Hepatocyte (in vitro differentiated cells): ENCODE results near the gene ELOA2. TPM values are rescaled to one million over a fixed set of nuclear protein-coding genes. Genes with fewer than 3 reads are reported as not detected.

Experiments
- DNase-seq: peaks from one replicate; pipeline ENCODE4 v3.0.0-alpha.2; 2016; ENCODE audit warnings: low spot score
- H2AFZ ChIP-seq: fragments of 200-600 bp; sonication (generic); 2 replicates; pipeline ENCODE4 v1.6.0; 2016; ENCODE audit warnings: antibody characterized with exemption, mild to moderate bottlenecking
- H3K27ac ChIP-seq: fragments of 200-600 bp; sonication (generic); 2 replicates; pipeline ENCODE4 v1.5.1; 2016; ENCODE audit warnings: mild to moderate bottlenecking
- H3K27me3 ChIP-seq: fragments of 200-600 bp; sonication (generic); 2 replicates; pipeline ENCODE4 v1.6.1; 2016
- H3K36me3 ChIP-seq: fragments of 200-600 bp; sonication (generic); replicated peaks from 2 replicates; pipeline ENCODE4 v1.5.1; 2016; ENCODE audit warnings: low read depth; ENCODE audit not compliant: insufficient read depth
- H3K4me1 ChIP-seq: fragments of 200-600 bp; sonication (generic); 2 replicates; pipeline ENCODE4 v1.5.1; 2016; ENCODE audit warnings: mild to moderate bottlenecking, moderate library complexity; ENCODE audit not compliant: insufficient read depth
- H3K4me2 ChIP-seq: fragments of 200-600 bp; sonication (generic); 2 replicates; pipeline ENCODE4 v1.6.0; 2016
- H3K4me3 ChIP-seq: fragments of 200-600 bp; sonication (generic); 2 replicates; pipeline ENCODE4 v1.5.1; 2016; ENCODE audit warnings: mild to moderate bottlenecking
- H3K79me2 ChIP-seq: fragments of 200-600 bp; sonication (generic); 2 replicates; pipeline ENCODE4 v1.6.0; 2017; ENCODE audit warnings: mild to moderate bottlenecking
- H3K9me2 ChIP-seq: fragments of 200-600 bp; sonication (generic); replicated peaks from 2 replicates; pipeline ENCODE4 v1.6.0; 2017; ENCODE audit warnings: mild to moderate bottlenecking; ENCODE audit not compliant: insufficient read depth
- H3K9me3 ChIP-seq: fragments of 200-600 bp; sonication (generic); 2 replicates; pipeline ENCODE4 v1.5.1; 2016; ENCODE audit warnings: low read depth, mild to moderate bottlenecking
- H4K20me1 ChIP-seq: fragments of 200-600 bp; sonication (generic); 2 replicates; pipeline ENCODE4 v1.6.0; 2016; ENCODE audit warnings: mild to moderate bottlenecking; ENCODE audit not compliant: insufficient read depth, poor library complexity, severe bottlenecking
- EZH2 ChIP-seq: fragments of 200-600 bp; sonication (generic); IDR thresholded peaks from 2 replicates; pipeline ENCODE4 v1.6.1; 2016; ENCODE audit warnings: antibody characterized with exemption, mild to moderate bottlenecking, borderline replicate concordance
- EZH2phosphoT487 ChIP-seq: fragments of 200-600 bp; sonication (generic); IDR thresholded peaks from one replicate; pipeline ENCODE4 v1.6.1; 2018; ENCODE audit warnings: antibody characterized with exemption, mild to moderate bottlenecking, low read depth, moderate library complexity; ENCODE audit not compliant: unreplicated experiment, severe bottlenecking
- WGBS: methylation state at CpG from one replicate; pipeline ENCODE4 v1.1.6; 2016; ENCODE audit warnings: low lambda C conversion rate; ENCODE audit errors: missing lambda C conversion rate; 5-methylcytosine and 5-hydroxymethylcytosine counted together
- polyA plus RNA-seq: library from polyadenylated mRNA; unstranded; fragments of >200 nt; fragmentation: Nextera tagmentation; extraction: Ambion mirVana; gene quantifications from 2 replicates; pipeline ENCODE4 v1.2.1, GENCODE V29; 2016
- total RNA-seq: library from RNA; depleted of rRNA; stranded (reverse); fragments of >200 nt; gene quantifications from 2 replicates; pipeline ENCODE4 v1.2.3, GENCODE V29; 2014
- TF ChIP-seq, protein P1 (sequence below): fragments of 200-600 bp; sonication (generic); IDR thresholded peaks from 2 replicates; pipeline ENCODE4 v1.5.1; 2016; ENCODE audit warnings: antibody characterized with exemption, mild to moderate bottlenecking; ENCODE audit not compliant: poor library complexity

The ELOA2 gene
- total and polyA plus RNA-seq, 2 experiments from 2014 or later: 0.31 TPM; not detected in 1

DNA sequence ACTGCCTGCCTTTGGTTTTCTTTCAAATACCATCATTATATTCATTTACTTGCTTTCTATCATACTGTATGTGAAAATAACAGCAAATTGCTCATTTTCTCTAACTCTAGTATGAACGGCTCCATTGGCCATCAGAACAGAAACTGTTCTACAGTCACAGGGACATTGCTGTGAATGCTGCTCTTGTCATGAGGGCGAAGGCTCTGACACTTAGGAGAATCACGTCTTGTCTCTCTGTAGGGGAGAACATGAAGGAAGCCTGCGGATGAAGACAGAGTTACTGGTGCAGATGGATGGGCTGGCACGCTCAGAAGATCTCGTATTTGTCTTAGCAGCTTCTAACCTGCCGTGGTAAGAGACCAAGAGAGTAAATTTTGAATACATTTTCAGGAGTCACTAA lies 41.7 kb upstream of the ELOA2 start:
- no peaks in the 10 kb centered on the region for H3K9me3 ChIP-seq
- H3K4me3 ChIP-seq: no peak overlapping the region
- peaks cover 14% of the 10 kb centered on the region for H3K4me1 ChIP-seq
- no peak for DNase-seq
- no peak overlapping the region for H3K4me2 ChIP-seq
- no peaks in the 10 kb centered on the region for H3K36me3 ChIP-seq
- no peaks in the 10 kb centered on the region for H3K79me2 ChIP-seq
- H2AFZ ChIP-seq: no peak overlapping the region
- peaks cover 3% of the 10 kb centered on the region for H3K9me2 ChIP-seq
- no peaks in the 10 kb centered on the region for H3K27me3 ChIP-seq
- no peak overlapping the region for H3K27ac ChIP-seq
- H4K20me1 ChIP-seq: no peaks in the 10 kb centered on the region
- 80% methylated on average over 7 of the region's 7 CpGs for WGBS
- TF ChIP-seq EZH2 (no peak), EZH2phosphoT487 (no peak)
- TF ChIP-seq, protein P1, sequence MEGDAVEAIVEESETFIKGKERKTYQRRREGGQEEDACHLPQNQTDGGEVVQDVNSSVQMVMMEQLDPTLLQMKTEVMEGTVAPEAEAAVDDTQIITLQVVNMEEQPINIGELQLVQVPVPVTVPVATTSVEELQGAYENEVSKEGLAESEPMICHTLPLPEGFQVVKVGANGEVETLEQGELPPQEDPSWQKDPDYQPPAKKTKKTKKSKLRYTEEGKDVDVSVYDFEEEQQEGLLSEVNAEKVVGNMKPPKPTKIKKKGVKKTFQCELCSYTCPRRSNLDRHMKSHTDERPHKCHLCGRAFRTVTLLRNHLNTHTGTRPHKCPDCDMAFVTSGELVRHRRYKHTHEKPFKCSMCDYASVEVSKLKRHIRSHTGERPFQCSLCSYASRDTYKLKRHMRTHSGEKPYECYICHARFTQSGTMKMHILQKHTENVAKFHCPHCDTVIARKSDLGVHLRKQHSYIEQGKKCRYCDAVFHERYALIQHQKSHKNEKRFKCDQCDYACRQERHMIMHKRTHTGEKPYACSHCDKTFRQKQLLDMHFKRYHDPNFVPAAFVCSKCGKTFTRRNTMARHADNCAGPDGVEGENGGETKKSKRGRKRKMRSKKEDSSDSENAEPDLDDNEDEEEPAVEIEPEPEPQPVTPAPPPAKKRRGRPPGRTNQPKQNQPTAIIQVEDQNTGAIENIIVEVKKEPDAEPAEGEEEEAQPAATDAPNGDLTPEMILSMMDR: no peak

DNA sequence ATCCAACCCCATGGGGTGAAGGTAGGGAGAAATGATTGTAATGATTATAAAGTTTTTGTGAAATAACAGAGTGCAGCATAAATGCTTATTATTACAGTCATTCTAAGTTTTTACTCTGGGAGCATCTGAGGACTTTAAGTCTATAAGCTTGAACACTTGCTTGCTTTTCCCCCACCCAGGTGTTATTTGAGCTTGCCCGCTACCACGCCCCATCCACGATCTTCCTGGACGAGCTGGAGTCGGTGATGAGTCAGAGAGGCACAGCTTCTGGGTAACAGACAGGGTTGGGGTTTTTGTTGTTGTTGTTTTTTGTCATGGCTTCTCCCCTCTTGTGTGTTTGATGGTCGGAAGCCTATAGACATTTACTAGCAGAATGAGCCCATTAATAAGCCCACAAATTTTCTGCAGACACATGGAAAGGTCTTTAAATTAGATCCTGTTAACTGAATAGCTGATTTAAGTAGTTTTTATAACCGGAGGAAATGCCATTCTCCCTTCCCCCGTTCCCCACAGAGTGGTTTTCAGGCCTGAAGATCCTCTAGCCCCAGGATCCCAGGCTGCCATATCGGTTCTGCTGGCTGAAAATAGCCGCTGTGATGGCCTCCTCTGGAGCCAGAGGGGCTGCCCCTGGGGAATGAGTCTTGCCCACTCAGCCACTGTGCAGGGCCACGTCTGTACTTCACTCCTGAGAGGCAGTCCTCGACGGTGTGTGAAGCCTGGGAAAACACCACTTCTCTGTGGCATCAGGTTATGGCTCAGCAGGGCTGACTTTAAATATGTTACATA lies 39.9 kb upstream of the ELOA2 start:
- Histone ChIP-seq H3K4me2 (peak overlapping the region; percentile 51), H3K4me1 (peaks cover 14% of the 10 kb centered on the region), H3K27me3 (no peaks in the 10 kb centered on the region), H3K36me3 (no peaks in the 10 kb centered on the region), H3K9me2 (peaks cover 3% of the 10 kb centered on the region), H4K20me1 (no peaks in the 10 kb centered on the region), H2AFZ (no peak overlapping the region), H3K9me3 (no peaks in the 10 kb centered on the region), H3K4me3 (no peak overlapping the region), H3K79me2 (no peaks in the 10 kb centered on the region), H3K27ac (no peak overlapping the region)
- WGBS: 39% methylated on average over 13 of the region's 13 CpGs
- DNase-seq: peak; percentile 28
- TF ChIP-seq EZH2 (no peak), EZH2phosphoT487 (no peak)
- TF ChIP-seq, protein P1: no peak

DNA sequence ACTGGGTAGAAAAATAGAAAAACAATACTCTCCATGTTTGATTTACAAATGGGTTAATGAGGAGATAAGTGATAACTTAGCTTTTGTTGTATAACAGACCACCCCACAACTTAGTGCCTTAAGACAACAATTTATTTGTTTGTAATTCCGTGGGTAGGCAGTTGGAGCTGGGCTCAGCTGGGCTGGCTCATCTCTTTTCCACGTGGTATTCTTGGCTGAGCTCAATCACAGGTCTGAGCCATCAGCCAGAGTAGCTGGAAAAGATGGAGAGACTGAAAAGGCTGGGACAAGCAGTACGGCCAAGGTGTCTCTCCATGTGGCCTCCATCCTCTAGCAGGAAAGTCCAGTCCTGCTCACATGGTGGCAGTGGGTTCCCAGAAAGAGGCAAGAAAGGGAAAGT lies 32.2 kb upstream of the ELOA2 start:
- no peak overlapping the region for H3K4me3 ChIP-seq
- 62% methylated on average over 3 of the region's 3 CpGs for WGBS
- DNase-seq: no peak

More for the DNA sequence above, 32.2 kb upstream of the ELOA2 start:
- Histone ChIP-seq H3K4me1 (no peaks in the 10 kb centered on the region), H2AFZ (no peak overlapping the region), H3K9me2 (no peaks in the 10 kb centered on the region), H3K27me3 (no peaks in the 10 kb centered on the region), H3K9me3 (no peaks in the 10 kb centered on the region), H3K4me2 (no peak overlapping the region), H3K79me2 (no peaks in the 10 kb centered on the region), H3K27ac (no peak overlapping the region), H4K20me1 (no peaks in the 10 kb centered on the region), H3K36me3 (no peaks in the 10 kb centered on the region)
- TF ChIP-seq, protein P1: no peak
- no peak for TF ChIP-seq EZH2phosphoT487
- TF ChIP-seq EZH2: no peak
